Rectal smooth muscle tissue (tissue), 1 donor: ENCODE measurements around the gene HELLS.
"Not testable (repeated sequence)": the region's sequence is repeated elsewhere in the genome, so short reads cannot be mapped to it uniquely, and the experiment has no call there.

Experiments used
- H3K27ac ChIP-seq: one replicate; pipeline ENCODE4 v1.7.0; 2013; ENCODE audit warnings: low read depth, low read length, inconsistent platforms
- H3K27me3 ChIP-seq: one replicate; pipeline ENCODE4 v1.7.0; 2013; ENCODE audit warnings: low read length; ENCODE audit not compliant: control insufficient read depth, insufficient read depth
- H3K36me3 ChIP-seq: one replicate; pipeline ENCODE4 v1.7.0; 2013; ENCODE audit warnings: low read length; ENCODE audit not compliant: control insufficient read depth, insufficient read depth
- H3K4me1 ChIP-seq: one replicate; pipeline ENCODE4 v1.7.0; 2013; ENCODE audit warnings: low read length; ENCODE audit not compliant: control insufficient read depth, insufficient read depth
- H3K4me3 ChIP-seq: one replicate; pipeline ENCODE4 v1.7.0; 2013; ENCODE audit warnings: low read length
- H3K9ac ChIP-seq: one replicate; pipeline ENCODE4 v1.7.0; 2013; ENCODE audit warnings: low read length

Gene HELLS

GRCh38 chr10:94545391-94546048, at the start of gene HELLS:
HELLS (plus strand) TSS chr10:94545788; CDS start chr10:94545922, 134 bp downstream.
- no peaks in the 10 kb centered on the region for H3K27me3 ChIP-seq
- peak within 1 kb of the TSS; percentile 88 for H3K4me3 ChIP-seq
- H3K27ac ChIP-seq, result no peak within 1 kb of the TSS
- no peaks in the 10 kb centered on the region for H3K4me1 ChIP-seq
- H3K9ac ChIP-seq, result peak within 1 kb of the TSS; percentile 47
- H3K36me3 ChIP-seq, result no peaks in the 10 kb centered on the region

GRCh38 chr10:94496010-94496409, 49.6 kb upstream of the HELLS start:
- Histone ChIP-seq H3K27ac (no peak overlapping the region), H3K4me3 (no peak overlapping the region), H3K4me1 (no peaks in the 10 kb centered on the region), H3K27me3 (no peaks in the 10 kb centered on the region), H3K36me3 (no peaks in the 10 kb centered on the region), H3K9ac (no peak overlapping the region)

DNA sequence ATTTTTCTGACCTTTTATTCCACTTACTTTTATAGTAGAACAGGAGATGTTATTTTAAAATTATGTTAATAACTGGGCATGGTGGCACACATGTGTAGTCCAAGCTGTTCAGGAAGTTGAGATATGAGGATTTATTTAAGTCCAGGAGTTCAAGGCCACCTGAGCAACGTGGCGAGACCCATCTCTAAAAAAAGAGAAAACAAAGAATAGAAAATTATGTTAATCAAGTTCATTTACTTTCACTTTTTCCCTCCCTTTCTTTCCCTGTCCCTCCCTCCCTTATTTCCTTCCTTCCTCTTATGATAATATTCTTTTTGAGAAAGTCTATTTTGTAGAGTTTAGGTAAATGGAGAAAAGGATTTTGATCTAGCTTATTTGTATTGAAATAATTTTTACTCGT, 48.9 kb upstream of the HELLS start:
- Histone ChIP-seq H3K27me3 (no peaks in the 10 kb centered on the region), H3K4me3 (no peak overlapping the region)

GRCh38 chr10:94500063-94500462, 45.5 kb upstream of the HELLS start:
- H3K4me1 ChIP-seq, result no peaks in the 10 kb centered on the region
- H3K27ac ChIP-seq, result no peak overlapping the region

More for the DNA sequence above, 48.9 kb upstream of the HELLS start:
- no peaks in the 10 kb centered on the region for H3K4me1 ChIP-seq
- no peaks in the 10 kb centered on the region for H3K36me3 ChIP-seq
- H3K9ac ChIP-seq, result no peak overlapping the region
- no peak overlapping the region for H3K27ac ChIP-seq

GRCh38 chr10:94521276-94522250, 24.0 kb upstream of the HELLS start:
- no peak overlapping the region for H3K9ac ChIP-seq
- H3K27ac ChIP-seq, result no peak overlapping the region
- no peaks in the 10 kb centered on the region for H3K27me3 ChIP-seq
- H3K4me3 ChIP-seq, result no peak overlapping the region
- H3K4me1 ChIP-seq, result no peaks in the 10 kb centered on the region
- peaks cover 2% of the 10 kb centered on the region for H3K36me3 ChIP-seq

More at GRCh38 chr10:94500063-94500462, 45.5 kb upstream of the HELLS start:
- Histone ChIP-seq H3K27me3 (no peaks in the 10 kb centered on the region), H3K9ac (no peak overlapping the region), H3K4me3 (no peak overlapping the region), H3K36me3 (no peaks in the 10 kb centered on the region)

GRCh38 chr10:94524146-94524545, 21.4 kb upstream of the HELLS start:
- H3K27ac ChIP-seq, result no peak overlapping the region
- H3K9ac ChIP-seq, result no peak overlapping the region
- H3K27me3 ChIP-seq, result no peaks in the 10 kb centered on the region
- H3K36me3 ChIP-seq, result peaks cover 2% of the 10 kb centered on the region
- H3K4me3 ChIP-seq, result no peak overlapping the region
- no peaks in the 10 kb centered on the region for H3K4me1 ChIP-seq

GRCh38 chr10:94524711-94525110, 20.9 kb upstream of the HELLS start:
- H3K4me1 ChIP-seq, result no peaks in the 10 kb centered on the region
- H3K36me3 ChIP-seq, result peaks cover 2% of the 10 kb centered on the region
- no peak overlapping the region for H3K4me3 ChIP-seq
- H3K27ac ChIP-seq, result no peak overlapping the region
- H3K27me3 ChIP-seq, result no peaks in the 10 kb centered on the region
- no peak overlapping the region for H3K9ac ChIP-seq

DNA sequence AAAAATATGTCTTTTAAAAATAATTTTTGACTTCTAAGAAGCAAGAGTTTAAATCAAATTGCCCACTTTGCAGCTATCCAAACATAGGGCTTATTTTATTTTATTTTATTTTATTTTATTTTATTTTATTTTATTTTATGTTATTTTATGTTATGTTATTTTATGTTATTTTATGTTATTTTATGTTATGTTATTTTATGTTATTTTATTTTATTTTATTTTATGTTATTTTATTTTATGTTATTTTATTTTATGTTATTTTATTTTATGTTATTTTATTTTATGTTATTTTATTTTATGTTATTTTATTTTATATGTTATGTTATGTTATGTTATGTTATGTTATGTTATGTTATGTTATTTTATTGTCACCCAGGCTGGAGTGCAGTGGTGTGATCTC, 14.0 kb upstream of the HELLS start:
- not testable (repeated sequence) for H3K27me3 ChIP-seq, H3K4me3 ChIP-seq, H3K9ac ChIP-seq, H3K4me1 ChIP-seq, H3K36me3 ChIP-seq, H3K27ac ChIP-seq

- no peaks in the 10 kb centered on the region for H3K36me3 ChIP-seq
- H3K9ac ChIP-seq, result no peak overlapping the region
- no peak overlapping the region for H3K4me3 ChIP-seq
- H3K27ac ChIP-seq, result no peak overlapping the region
- H3K27me3 ChIP-seq, result no peaks in the 10 kb centered on the region
- H3K4me1 ChIP-seq, result no peaks in the 10 kb centered on the region
Observed at GRCh38 chr10:94533027-94533426, 12.6 kb upstream of the HELLS start.

DNA sequence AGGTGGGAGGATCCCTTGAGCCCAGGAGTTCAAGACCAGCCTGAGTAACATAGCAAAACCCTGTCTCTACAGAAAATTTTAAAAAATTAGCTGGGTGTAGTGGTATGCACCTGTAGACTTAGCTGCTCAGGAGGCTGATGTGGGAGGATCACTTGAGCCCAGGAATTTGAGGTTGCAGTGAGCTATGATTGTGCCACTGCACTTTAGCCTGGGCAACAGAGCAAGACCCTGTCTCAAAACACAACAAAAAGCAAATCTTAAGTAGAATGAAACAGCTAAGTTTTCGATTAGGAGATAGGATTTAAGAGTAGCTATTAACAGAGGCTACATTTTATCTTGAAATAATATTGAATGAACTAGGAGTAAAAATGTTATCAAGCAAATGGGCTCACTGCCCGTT, 3.3 kb upstream of the HELLS start:
- not testable (repeated sequence) for H3K27me3 ChIP-seq, H3K9ac ChIP-seq, H3K4me3 ChIP-seq, H3K27ac ChIP-seq, H3K36me3 ChIP-seq, H3K4me1 ChIP-seq

DNA sequence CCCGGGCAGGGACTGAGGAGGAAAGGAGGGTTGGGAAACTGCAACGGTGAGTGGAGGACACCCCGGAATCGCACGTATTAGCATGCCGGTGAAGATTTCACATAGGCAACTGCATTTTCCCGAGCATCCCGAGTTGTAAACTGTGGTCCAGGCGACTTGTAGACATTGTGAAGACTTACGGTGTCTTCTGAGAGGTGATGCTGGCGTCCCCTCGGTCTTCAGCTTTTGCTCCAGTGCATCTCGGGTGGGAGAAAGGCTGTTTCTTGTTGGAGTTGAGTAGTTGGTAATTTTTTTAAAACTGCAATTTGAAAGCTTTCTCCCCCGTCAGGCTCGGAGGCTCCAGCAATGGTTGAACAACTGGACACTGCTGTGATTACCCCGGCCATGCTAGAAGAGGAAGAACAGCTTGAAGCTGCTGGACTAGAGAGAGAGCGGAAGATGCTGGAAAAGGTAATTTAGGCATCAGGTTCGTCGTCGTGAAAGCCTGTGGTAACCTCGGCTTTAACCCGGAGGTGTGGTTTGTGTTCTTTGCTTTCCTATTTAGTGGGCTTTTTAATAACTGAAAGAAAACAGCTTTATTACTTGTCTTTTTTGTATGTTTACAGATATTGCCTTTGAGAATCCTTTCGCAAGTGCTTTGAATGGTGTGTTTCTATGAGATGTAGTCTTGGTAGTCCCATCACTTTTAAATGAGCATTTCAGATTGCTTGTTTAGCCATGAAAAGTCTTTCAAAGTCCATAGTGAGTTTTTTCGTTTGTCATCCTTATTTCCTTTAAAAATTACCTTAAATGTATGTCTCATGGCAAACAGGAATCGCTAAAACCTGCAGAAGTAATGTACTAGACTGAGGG, 687 bp downstream of the HELLS start:
- H3K36me3 ChIP-seq, result no peaks in the 10 kb centered on the region
- H3K4me3 ChIP-seq, result peak overlapping the region; percentile 88
- no peak overlapping the region for H3K27ac ChIP-seq
- no peaks in the 10 kb centered on the region for H3K27me3 ChIP-seq
- peak overlapping the region; percentile 42 for H3K9ac ChIP-seq
- H3K4me1 ChIP-seq, result no peaks in the 10 kb centered on the region

DNA sequence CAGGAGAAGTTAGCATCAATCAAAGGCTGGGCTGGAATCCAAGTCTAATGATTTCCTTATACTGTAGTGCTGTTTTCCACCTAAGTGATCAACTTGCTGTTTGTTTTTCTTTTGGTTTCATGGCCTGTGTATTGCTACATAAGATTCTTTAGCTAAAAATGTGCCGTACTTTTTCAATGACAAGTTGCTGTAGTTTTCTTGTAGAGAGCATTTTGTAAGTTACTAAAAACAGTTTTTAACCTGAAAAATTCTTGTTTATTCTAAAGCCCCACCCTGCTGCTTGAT, 1.3 kb downstream of the HELLS start:
- Histone ChIP-seq H3K4me1 (no peaks in the 10 kb centered on the region), H3K27me3 (no peaks in the 10 kb centered on the region), H3K4me3 (peak overlapping the region; percentile 88), H3K36me3 (no peaks in the 10 kb centered on the region), H3K9ac (no peak overlapping the region), H3K27ac (no peak overlapping the region)
